ENCODE results near the gene KCND1. TPM values are rescaled to one million over a fixed set of nuclear protein-coding genes. Genes with fewer than 3 reads are reported as not detected.

Gene KCND1
- total and polyA plus RNA-seq, 10 of the 15 experiments (the other 5 are each of a cell fraction or from before 2014, with no cell fraction given): 0.02 to 1.0 (median 0.39) TPM

GRCh38 chrX:48934581-48935300 lies 36.9 kb downstream of the KCND1 start:
- H3K4me3 ChIP-seq: no peak overlapping the region
- no peak overlapping the region for H2AFZ ChIP-seq (ENCODE audit: control insufficient read depth, low read depth, low read length)
- RAD21 ChIA-PET (ENCODE audit: unreplicated experiment): no interaction called here
- in situ Hi-C loops (cut with MboI) (loop anchor here (25.0 kb wide), 1 partner anchor 1722 kb away; the partner anchor contains the start of gene CDK16), intact Hi-C loops (cut with micrococcal nuclease; ENCODE audit: unreplicated experiment) (loop anchor here (5.0 kb wide), 2 partner anchors 132 to 852 kb away; partner anchors contain the start of gene HDAC6)
- peak overlapping the region; percentile 38; the same call in 1 of the 2 replicates for H3K4me2 ChIP-seq (ENCODE audit: control insufficient read depth, insufficient read depth)
- WGBS (ENCODE audit: insufficient coverage, insufficient replicate concordance, low lambda C conversion rate, missing lambda C conversion rate): 56% methylated on average over 7 of the region's 7 CpGs
- no TSS peak for BruUV-seq (replicated peaks)
- no peaks in the 10 kb centered on the region for H3K27me3 ChIP-seq (replicated peaks in 1 of 2; ENCODE audit: control insufficient read depth in 2 of 2, insufficient read depth in 2 of 2, low read length in 1 of 2)
- no peak for FAIRE-seq
- peak overlapping the region; percentile 83 for H3K27ac ChIP-seq (ENCODE audit: control insufficient read depth, insufficient read depth)
- H4K20me1 ChIP-seq (ENCODE audit: control insufficient read depth, insufficient read depth): no peaks in the 10 kb centered on the region
- no peak for DNase-seq (ENCODE audit: low read depth, low spot score)
- ATAC-seq: no peak
- CTCF ChIA-PET: no interaction called here
- peaks cover 55% of the 10 kb centered on the region for H3K4me1 ChIP-seq (ENCODE audit: control insufficient read depth, insufficient read depth, low read length)
- SMC1A ChIA-PET (ENCODE audit: uncharacterized antibody, unreplicated experiment): no interaction called here
- H3K36me3 ChIP-seq (ENCODE audit: control insufficient read depth in 2 of 2, insufficient read depth in 2 of 2, low read length in 1 of 2): peaks cover 2 to 8% of the 10 kb centered on the region in 2 experiments; a peak in 3 of 4 replicates
- H3K9me3 ChIP-seq (replicated peaks; ENCODE audit: control insufficient read depth, insufficient read depth, low read length): no peaks in the 10 kb centered on the region; the same call in 2 of the 3 replicates
- POLR2A ChIA-PET: no interaction called here
- TF ChIP-seq MTA2 (IDR thresholded peaks at IDR 0.05; ENCODE audit: low read depth) (no peak), CBX5 (IDR thresholded peaks at IDR 0.05; ENCODE audit: low read depth) (no peak), ZNF687 (IDR thresholded peaks at IDR 0.05) (0 out of 2 replicates have a peak, but pooled peaks have one; percentile 11), POLR2AphosphoS5 (IDR thresholded peaks at IDR 0.05; ENCODE audit: low read length) (0 out of 2 replicates have a peak, but pooled peaks have one; percentile 12), IRF5 (IDR thresholded peaks at IDR 0.05; ENCODE audit: borderline replicate concordance) (no peak), CEBPZ (IDR thresholded peaks at IDR 0.05; ENCODE audit: low read depth, low read length) (no peak), SPI1 (IDR thresholded peaks at IDR 0.05; ENCODE audit: borderline replicate concordance, insufficient read depth, low read depth, low read length) (peak; percentile 25; the same call in 1 of the 2 replicates), DPF2 (IDR thresholded peaks at IDR 0.05) (no peak)
- H3K9ac ChIP-seq (ENCODE audit: control insufficient read depth, insufficient read depth, low read length): no peak overlapping the region
- H3K79me2 ChIP-seq (ENCODE audit: control insufficient read depth, insufficient read depth, low read length): peaks cover 24% of the 10 kb centered on the region

Data from GM12878 (cell line).